ENCODE data around the gene SYNE3. TPM values are rescaled to one million over a fixed set of nuclear protein-coding genes. Genes with fewer than 3 reads are reported as not detected.
A peak's percentile ranks its signal among the peaks of the same experiment; 100 is the strongest.

SYNE3 gene
- total RNA-seq, 1 donor from 2014 or later, result 1.9 TPM

GRCh38 chr14:95504135-95505029 is 12.1 kb downstream of the SYNE3 start:
- no peak for ATAC-seq

- ATAC-seq, result no peak
Observed at GRCh38 chr14:95503365-95504134, 12.9 kb downstream of the SYNE3 start.

DNA sequence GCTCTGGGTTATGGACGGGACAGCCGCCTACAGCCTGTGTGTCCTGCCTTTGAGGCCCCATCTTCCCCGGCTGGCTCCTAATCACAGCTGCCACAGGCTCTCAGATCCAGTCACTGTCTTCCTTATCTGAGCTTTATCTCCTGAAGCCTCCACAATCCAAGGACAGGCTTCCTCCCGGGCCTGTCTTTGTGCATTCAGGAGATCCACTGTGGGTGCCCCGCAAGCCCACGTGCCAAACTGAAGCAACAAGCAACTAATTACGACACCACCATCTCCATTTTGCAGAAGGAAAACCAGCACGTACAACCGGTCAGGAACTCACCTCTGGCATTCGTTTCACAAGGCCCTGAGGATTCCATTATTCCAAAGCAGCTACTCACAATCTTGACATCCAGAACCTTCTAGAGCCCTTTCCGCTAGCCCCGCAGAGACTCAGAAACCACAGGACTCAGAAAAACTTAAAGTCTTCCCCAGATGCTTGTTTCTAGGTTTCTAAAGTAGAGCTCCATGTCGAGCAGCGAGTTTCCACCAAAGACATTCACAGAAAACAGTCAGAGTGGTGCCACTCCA is 14.0 kb downstream of the SYNE3 start:
- no peak for ATAC-seq

- no peak for ATAC-seq
Observed at GRCh38 chr14:95500772-95501401, 15.6 kb downstream of the SYNE3 start.

DNA sequence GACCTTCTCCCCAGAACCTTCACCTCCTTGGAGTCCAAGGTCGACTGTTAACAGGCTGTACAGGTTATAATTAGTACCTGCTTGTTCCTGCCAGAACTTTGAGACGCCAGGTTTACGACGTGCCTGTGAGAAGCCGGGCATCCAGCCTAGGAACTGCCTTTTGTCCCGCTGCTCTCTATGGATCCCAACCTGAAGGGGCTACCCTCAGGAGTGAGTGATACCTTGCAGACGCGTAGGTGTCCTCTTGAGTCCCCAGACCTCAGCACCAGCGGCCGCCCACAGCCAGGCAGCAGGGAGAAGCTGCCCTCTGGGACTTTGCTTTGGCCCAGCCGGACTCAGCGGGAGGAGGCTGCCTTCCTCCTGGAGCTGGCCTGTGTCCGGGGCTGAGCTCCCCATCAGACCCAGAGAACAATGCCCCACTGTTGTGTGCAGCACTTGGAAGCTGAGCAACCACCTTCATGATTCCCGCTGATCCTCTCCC is 16.2 kb downstream of the SYNE3 start:
- no peak for ATAC-seq

GRCh38 chr14:95499354-95499750 is 17.1 kb downstream of the SYNE3 start:
- ATAC-seq, result no peak

- no peak for ATAC-seq
Observed at GRCh38 chr14:95498622-95499353, 17.7 kb downstream of the SYNE3 start.

DNA sequence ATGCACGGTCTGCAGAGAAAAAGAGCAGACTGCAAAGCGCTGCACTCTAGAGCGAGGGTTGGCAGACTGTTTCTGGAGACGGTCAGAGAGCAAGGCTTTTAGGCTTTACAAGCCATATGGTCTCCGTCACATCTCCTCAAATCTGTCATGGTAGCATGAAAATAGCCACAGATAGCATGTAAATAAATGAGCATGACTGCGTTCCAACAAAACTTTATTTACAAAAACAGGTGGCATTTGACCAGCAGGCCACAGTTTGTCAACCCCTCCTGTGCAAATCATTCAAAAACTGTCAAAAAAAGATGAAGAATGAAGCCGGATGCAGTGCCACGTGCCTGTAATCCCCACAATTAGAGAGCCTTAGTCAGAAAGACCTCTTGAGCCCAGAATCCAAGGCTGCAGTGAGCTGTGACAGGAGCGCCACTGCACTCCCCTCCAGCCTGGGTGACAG is 18.9 kb downstream of the SYNE3 start:
- no peak for ATAC-seq

GRCh38 chr14:95496690-95497259 is 19.7 kb downstream of the SYNE3 start:
- ATAC-seq, result no peak

- no peak for ATAC-seq
Observed at GRCh38 chr14:95496111-95496681, 20.3 kb downstream of the SYNE3 start.

GRCh38 chr14:95495538-95496025 is 20.9 kb downstream of the SYNE3 start:
- ATAC-seq, result peak; percentile 71

DNA sequence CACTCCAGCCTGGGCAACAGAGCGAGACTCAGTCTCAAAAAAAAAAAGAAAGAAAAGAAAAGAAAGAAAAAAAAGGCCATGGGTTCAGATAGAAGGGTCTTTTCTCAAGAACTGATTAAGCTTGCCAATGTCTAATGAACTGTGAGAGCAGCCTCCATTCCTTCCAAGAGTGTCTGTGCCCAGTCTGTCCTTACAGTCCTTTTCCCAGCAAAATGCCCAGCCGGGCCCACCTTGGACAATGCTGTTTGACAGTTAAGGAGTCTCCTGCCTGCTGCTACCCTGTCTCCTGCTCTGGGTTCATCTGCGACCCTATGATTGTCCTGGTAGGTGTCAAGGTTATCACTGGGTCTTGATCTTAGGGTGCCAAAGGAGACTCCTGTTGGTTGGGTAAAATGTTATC is 21.4 kb downstream of the SYNE3 start:
- peak; percentile 5 for ATAC-seq

GRCh38 chr14:95494456-95494855 is 22.0 kb downstream of the SYNE3 start:
- peak; percentile 8 for ATAC-seq

DNA sequence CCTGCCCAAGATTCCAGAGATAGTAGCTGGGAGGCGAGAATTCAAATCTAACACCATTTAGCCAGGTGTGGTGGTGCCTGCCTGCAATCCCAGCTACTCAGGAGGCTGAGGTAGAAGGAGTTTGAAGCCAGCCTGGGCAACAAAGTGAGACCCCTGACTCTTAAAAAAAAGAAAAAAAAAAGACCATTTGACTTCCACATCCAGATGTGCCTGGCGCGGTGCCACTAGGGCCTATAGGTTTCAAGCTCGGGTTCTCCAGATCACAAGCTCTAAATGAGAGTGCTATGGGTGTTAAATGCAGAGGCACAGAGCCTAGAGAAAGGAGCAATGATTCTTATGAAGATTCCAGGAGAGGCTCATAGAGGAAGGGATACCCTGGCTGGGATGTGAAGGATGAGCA is 22.5 kb downstream of the SYNE3 start:
- ATAC-seq, result no peak

- ATAC-seq, result no peak
Observed at GRCh38 chr14:95493503-95493902, 22.9 kb downstream of the SYNE3 start.

DNA sequence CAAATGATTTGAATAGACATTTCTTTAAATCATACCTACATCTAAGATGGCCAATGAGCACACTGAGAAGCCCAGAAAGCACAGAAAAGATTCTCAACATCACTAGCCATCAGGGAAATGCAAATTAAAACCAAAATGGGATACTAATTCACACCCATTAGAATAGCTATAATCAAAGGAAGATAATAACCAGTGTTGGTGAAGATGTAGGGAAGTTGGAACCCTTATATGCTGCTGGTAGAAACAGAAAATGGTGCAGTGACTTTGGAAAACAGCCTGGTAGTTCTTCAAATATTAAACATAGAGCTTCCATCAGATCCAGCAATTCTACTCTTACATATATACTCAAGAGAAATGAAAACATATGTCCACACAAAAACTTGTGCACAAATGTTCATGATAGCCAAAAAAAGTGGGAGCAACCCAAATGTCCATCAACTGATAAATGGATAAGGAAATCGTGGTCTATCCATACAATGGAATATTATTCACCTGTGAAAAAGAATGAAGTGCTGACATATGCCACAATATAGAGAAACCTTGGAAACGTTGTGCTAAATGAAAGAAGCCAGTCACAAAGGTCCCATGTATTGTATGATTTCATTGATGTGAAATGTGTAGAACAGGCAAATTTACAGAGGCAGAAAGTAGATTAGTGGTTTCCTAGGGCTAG is 24.4 kb downstream of the SYNE3 start:
- no peak for ATAC-seq

- ATAC-seq, result peak; percentile 33
Observed at GRCh38 chr14:95490727-95491451, 25.6 kb downstream of the SYNE3 start.

DNA sequence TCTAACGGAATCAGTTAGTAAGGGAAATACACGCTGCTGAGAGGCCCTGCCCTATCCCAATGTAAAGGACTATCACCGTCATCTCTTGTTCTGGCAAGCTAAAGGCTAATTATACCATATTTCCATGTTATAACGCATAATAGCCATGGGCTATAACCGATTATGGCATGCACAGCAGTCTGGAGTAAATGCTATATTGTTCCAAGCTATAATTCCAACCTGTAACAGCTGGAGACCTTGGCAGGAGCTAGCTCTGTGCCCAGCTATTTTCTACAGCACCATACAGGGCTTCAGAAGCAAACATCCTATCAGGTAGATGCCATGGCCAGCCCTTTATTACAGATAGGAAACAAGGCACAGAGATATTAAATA is 26.3 kb downstream of the SYNE3 start:
- ATAC-seq, result no peak

DNA sequence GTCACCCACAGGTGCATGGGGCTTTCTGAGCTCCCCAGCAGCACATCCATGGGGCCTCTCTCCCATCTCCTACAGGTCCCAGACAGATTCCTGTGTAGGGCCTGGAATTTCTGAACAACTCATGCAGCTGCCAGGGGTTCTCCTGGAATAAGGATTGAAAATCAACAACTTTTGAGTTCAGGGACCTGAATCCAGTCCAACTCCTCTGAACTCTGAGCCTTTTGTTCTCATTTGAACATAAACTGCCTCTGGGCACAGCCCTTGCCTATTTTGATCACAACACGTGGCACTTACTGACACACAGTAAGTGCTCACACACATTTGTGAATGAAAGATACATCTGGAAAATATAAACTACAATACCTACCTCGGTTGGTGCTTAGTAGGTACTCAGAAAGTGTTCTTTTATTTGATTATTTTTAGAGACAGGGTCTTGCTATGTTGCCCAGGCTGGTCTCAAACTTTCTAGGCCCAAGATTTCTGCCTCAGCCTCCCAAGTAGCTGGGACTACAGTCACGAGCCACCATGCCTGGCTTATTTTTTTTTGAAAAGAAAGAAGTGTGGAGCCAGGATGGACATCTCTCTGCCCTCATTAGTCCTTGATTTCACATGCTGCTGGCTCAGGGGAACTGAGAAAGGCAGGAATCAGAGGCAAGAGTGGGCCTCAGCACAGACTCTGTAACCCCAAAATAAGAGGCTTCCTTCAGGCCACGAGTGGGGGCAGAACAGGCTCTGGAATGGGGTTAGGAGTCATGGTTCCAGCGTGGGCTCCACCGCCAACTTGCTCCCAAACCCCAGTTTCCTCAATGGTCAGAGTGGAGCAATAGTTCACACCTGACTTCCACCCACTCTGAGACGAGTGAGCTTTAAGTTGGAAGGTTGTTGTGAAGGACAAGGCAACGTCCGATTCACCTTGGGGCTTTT is 27.0 kb downstream of the SYNE3 start:
- peak; percentile 9 for ATAC-seq
